HEK293T (cell line): ENCODE results near the gene ACOX3.

Experiments used
- BHLHE40 ChIP-seq: fragments of 450-650 bp; IDR thresholded peaks from 2 replicates; pipeline ENCODE4 v1.6.1; 2016; ENCODE audit warnings: mild to moderate bottlenecking, moderate library complexity, borderline replicate concordance
- FOXK2 ChIP-seq: fragments of 450-650 bp; IDR thresholded peaks from 2 replicates; pipeline ENCODE4 v1.6.1; 2016; ENCODE audit warnings: mild to moderate bottlenecking
- FOXM1 ChIP-seq: fragments of 450-650 bp; IDR thresholded peaks from 2 replicates; pipeline ENCODE4 v1.6.1; 2017; ENCODE audit warnings: mild to moderate bottlenecking, borderline replicate concordance
- L3MBTL2 ChIP-seq: fragments of 450-650 bp; conservative IDR thresholded peaks from 2 replicates; pipeline ENCODE4 v1.6.1; 2016; ENCODE audit warnings: mild to moderate bottlenecking
- NFRKB ChIP-seq: fragments of 450-650 bp; IDR thresholded peaks from 2 replicates; pipeline ENCODE4 v1.6.1; 2016; ENCODE audit warnings: mild to moderate bottlenecking, moderate library complexity
- TF ChIP-seq, protein P1 (sequence below): fragments of 450-650 bp; IDR thresholded peaks from 2 replicates; pipeline ENCODE4 v1.6.1; 2016

DNA sequence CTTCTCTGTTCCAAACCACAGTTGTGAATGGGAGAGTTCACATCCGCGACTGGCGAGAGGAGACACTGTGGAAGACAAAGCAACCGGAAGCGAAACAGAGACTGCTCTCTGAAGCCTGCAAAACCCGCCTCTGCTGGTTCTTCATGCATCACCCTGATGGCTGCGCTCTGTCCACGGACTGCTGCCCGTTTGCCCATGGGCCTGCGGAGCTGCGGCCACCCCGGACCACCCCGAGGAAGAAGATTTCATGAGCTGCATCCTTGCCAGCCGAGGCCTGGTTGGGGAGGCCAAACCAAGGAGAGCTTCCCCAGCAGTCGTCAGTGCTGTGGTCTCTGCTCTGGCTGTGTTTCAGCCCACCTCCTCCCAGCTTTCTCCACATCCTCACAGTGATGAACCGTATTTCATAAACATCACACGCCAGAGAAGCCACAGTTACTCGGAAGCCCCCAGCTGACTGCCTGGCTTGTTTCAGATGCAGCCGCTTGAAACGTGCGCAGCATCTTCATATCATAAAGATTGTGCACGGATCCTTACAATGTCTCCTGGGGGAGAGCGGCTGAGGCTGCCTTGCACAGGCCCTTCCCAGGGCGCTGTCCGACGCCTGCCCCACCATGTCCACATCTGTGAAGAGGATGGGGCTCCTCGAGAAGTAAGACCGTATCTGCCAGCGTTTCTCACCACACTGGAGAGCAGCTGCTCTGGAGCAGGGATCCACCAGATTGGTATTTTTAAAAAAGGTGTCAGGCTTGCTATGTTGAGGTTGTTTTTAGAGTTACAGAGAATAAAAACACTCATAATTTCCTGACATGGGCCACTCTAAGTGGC is 35.4 kb upstream of the ACOX3 start:
- TF ChIP-seq NFRKB (no peak), FOXK2 (no peak), L3MBTL2 (no peak), BHLHE40 (no peak), FOXM1 (no peak)
- TF ChIP-seq, protein P1, sequence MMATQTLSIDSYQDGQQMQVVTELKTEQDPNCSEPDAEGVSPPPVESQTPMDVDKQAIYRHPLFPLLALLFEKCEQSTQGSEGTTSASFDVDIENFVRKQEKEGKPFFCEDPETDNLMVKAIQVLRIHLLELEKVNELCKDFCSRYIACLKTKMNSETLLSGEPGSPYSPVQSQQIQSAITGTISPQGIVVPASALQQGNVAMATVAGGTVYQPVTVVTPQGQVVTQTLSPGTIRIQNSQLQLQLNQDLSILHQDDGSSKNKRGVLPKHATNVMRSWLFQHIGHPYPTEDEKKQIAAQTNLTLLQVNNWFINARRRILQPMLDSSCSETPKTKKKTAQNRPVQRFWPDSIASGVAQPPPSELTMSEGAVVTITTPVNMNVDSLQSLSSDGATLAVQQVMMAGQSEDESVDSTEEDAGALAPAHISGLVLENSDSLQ, result no peak
